ENCODE data around the gene ZIC1.

GRCh38 chr3:147424581-147425387 lies 15.6 kb downstream of the ZIC1 start:
- TF ChIP-seq POLR2A (IDR thresholded peaks at IDR 0.05; ENCODE audit: extremely low read depth, insufficient read length) (no peak), CTCF (IDR thresholded peaks at IDR 0.05; ENCODE audit: low read depth, low read length) (no peak), MAX (IDR thresholded peaks at IDR 0.05; ENCODE audit: low read depth, low read length) (no peak)
